Measurements from ENCODE around the gene NCL. TPM values are rescaled to one million over a fixed set of nuclear protein-coding genes. Genes with fewer than 3 reads are reported as not detected.
"Not testable (repeated sequence)": the region's sequence is repeated elsewhere in the genome, so short reads cannot be mapped to it uniquely, and the experiment has no call there.

Gene NCL
- polyA plus RNA-seq, 12 donors = 292 to 1,067 (median 719) TPM

DNA sequence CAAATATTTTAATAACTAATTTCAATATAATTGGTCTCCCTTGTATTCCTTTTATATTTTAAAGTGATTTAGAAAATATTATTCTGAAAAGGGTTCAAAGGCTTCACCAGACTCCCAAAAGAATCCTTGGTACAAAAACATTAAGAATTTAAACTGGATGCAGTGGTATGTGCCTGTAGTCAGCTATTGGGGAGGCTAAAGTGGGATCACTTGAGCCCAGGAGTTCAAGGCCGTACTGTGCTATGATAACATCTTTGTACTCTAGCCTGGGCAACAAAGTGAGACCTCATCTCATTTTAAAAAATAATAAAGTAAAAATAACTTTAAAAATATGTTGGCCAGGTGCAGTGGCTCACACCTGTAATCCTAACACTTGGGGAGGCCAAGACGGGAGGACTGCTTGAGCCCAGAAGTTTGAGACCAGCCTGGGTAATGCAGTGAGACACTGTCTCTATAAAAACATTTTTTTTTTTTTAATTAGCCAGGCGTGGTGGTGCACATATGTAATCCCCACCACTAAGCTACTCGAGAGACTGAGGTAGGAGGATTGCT, 14.7 kb downstream of the NCL start:
- no peak for DNase-seq

DNA sequence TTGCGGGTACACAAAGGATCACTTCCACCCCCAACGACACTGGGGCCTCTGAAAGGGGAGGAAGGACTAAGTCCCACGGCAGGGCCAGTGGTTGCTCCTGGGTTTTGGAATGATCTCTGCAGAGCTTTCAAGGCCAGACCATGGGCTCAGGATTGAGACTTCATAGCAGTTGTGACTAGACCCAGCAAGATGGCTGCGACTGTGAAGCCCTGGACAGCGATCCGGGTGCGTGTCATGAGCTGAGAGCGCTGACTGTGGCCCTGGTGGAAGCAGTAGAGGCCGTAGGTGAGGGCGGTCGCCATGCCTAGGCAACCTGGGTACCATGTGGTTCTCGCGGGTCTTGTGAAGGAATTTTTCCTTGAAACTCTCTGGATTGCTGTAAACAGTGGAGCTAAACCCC, 27.3 kb downstream of the NCL start:
- DNase-seq = no peak

DNA sequence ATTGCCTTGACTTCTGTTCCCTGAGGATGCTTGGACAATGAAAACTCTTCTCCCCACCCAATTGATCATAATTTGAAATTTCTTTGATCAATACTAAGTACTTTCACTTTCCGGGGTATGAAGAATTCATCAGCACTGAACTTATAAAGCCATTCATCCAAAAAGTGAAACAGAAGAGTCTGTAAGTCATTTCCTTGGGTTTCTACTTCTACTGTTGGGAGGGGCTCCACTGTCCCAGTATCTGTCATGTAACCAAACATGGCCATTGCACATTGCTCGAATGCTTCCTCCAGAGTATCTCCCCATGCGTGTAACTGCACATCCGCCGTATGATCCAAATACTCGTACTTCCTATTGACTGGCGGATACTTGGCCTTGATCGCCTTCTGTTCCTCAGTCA, 30.3 kb downstream of the NCL start:
- DNase-seq = no peak

DNA sequence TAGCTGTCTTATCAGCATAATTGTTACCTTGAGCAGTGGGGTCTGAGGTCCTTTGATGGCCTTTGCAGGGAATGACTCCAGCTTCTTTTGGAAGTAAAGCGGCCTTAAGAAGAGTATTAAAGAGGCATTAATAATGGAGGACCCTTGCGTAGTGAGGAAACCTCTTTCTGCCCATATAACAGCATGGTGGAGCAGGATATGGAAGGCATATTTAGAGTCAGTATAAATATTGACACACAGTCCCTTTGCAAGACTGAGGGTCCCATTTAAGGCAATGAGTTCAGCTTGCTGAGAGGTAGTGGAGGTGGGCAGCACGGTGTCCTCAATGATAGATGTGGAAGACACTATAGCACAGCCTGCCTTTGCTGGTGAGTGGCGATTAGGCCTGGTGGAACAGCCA, 32.7 kb downstream of the NCL start:
- no peak for DNase-seq

DNA sequence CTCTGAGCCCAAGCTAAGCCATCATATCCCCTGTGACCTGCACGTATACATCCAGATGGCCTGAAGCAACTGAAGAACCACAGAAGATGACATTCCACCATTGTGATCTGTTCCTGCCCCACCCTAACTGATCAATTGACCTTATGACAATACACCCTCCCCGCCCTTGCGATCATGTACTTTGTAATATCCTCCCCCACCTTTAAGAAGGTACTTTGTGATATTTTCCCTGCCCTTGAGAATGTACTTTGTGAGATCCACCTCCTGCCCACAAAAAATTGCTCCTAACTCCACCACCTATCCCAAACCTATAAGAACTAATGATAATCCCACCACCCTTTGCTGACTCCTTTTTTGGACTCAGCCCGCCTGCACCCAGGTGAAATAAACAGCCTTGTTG, 33.8 kb downstream of the NCL start:
- DNase-seq = not testable (repeated sequence)

DNA sequence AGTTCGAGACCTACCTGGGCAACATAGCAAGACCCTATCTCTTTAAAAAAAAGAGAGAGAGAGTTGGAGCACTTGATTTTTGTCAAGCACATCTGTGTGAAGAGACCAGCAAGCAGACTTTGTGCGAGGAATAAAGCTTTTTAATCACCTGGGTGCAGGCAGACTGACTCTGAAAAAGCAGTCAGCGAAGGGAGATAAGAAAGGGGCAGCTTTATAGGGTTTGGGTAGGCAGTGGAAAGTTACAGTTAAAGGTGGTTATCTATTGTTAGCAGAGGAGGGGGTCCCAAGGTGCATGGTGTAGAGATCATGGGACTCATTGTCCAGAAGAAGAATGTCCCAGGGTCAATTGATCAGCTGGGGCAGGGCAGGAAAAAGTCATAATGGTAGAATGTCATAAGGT, 34.4 kb downstream of the NCL start:
- no peak for DNase-seq

DNA sequence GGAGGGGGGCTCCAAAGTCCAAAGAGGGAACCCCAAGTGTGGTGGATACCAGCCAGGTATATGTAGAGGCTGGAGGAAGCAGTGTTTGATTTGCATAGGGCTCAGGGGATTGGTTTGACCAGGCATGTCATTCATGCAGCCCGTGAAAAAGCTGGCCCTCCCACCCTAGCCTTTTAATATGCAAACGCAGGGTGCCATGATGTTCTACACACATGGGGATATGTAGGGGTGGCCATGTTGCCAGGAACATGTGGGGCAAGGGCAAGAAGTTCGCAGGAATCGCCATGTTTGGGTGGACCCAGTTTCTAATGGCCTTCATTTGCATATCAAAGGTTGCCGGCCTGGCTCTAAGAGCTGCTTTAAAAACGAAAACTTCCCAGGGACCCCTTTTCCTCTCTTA, 35.1 kb downstream of the NCL start:
- no peak for DNase-seq

DNA sequence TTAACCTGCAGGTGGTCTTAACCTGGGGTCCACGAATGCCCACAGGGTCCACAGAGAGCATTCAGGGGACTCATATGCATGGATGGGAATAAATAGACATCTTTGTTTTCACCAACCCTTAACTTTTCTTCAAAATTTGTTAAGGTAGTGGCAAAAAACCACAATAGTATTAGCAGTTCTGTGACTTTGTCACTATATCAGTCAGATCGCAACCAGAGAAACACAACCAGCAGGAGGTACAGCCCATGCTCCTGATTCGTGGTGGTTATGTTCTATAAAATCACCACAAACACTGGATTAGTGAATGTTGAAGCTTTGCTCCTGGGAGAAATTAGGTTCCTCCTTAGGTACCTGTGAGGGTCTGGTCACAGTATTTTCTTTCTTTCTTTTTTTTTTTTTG, 37.2 kb downstream of the NCL start:
- DNase-seq = no peak

DNA sequence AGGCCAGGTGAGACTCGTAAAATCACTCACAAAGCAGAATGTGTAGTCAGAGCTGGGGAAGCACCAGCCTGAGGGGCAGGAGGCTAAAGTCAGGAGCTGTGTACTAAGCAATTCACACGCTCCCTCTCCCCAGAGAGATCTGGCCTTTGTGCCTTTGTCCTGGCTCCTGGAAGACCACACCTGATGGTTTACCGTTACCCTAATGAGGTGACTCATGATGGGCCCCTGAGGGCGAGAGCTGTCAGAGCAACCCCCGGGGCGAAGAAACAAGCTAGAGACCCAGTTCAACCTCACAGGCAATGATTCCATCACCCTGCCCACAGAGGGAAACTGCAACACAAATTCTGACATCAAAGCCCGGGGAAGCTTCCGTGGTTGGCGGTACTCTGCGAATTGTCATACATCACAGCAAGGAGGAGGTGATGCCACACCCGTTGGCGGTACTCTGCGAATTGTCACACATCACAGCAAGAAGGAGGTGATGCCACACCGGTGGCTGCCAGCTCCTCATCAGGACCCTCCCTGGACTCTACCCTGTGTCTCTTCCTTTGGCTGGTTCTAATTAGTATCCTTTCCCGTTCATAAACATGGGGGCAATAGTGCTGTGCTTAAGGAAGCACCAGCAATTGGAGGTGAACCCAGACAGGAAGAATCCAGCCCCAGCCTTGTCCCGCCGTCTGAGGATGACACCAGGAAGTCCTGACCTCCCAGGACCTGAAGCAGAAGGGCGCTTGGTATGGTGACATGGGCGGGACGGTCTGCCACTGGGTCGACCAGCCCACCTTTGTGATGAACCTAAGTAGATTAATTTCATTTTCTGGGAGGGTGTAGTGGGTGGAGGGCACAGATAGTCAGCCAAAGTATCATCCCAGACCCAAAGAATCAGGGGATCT, 38.2 kb downstream of the NCL start:
- DNase-seq = no peak

DNA sequence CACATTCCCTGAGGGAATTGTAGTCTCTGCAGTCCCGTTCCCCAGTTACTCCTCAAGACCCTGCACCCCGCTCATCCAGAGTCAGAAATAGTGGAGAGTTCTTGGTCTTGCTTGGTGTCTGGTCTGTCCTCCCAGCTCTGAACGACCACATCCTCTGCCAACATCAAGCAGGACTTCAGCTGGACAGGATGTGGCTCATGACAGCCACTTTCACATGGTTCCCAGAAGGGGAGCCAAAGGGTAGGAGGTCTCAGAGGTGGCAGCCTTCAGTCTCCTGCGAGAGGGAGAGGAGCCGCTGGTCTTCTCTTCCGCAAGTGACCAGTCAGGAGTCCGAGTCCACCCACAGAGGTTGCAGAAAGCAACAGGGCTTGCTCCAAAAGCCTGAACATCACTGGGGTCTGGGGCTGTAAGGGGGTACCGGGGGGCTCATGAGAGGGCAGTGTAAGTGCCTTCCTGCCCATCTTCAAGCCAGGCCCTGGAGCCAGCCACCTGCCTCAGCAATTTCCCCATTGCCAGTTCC, 38.9 kb downstream of the NCL start:
- DNase-seq = no peak

DNA sequence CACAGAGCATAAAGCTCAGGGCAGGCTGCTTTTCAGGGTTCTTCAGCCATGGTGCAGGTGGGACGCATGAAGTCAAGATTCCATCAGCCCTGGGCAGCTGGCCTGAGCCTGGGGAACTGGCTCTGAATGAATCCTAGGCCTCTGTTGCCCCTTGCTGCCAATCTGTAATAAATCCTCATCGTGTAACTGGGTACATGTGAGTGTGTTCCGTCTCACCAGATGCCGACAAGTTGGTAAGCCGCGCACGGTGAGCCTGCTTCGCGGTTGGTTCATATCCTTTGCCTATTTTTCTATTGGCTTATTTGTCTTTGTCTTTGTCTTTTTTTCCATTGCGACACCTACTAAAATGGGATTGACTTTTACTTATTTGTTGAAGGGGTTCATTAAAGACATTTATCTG, 41.1 kb downstream of the NCL start:
- no peak for DNase-seq

DNA sequence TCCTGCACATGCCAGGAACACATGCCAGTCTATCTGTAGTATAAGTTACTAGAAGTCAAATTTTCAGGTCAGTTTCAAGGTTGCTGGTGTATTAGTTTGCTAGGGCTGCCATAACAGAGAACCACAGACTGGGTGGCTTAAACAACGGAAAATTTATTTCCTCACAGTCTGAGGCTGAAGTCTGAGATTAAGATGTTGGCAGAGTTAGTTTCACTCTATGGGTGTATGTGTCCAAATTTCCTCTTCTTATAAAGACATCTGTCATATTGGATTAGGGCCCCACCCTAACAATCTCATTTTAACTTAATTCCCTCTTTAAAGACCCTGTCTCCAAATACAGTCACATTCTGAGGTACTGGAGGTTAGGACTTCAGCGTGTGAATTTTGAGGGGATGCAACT, 42.2 kb downstream of the NCL start:
- no peak for DNase-seq

DNA sequence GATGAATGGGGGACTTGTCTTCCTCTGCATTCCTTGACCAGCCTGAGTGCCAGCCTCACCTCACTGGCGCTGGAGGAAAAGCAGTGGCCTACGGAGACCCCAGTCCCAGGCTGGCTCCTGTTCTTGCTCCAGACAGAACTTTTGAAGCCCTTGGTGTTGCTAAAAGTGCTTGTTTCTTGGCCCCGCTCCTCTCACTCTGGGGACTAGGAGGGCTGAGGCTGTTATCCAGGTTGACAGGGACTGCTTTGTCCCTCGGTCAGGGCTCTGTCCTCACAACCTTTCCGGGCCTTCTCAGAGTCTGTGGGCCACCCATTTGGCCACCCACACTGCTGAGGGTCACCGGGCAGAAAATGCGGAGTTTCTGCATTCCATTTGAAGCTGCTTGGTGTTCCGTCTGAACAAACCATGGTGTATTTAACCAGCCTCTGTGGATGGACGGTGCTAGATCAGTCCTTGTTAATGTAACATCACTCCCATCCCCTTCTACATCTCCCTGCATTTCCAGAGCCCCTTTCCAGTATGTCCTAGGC, 43.2 kb downstream of the NCL start:
- no peak for DNase-seq

DNA sequence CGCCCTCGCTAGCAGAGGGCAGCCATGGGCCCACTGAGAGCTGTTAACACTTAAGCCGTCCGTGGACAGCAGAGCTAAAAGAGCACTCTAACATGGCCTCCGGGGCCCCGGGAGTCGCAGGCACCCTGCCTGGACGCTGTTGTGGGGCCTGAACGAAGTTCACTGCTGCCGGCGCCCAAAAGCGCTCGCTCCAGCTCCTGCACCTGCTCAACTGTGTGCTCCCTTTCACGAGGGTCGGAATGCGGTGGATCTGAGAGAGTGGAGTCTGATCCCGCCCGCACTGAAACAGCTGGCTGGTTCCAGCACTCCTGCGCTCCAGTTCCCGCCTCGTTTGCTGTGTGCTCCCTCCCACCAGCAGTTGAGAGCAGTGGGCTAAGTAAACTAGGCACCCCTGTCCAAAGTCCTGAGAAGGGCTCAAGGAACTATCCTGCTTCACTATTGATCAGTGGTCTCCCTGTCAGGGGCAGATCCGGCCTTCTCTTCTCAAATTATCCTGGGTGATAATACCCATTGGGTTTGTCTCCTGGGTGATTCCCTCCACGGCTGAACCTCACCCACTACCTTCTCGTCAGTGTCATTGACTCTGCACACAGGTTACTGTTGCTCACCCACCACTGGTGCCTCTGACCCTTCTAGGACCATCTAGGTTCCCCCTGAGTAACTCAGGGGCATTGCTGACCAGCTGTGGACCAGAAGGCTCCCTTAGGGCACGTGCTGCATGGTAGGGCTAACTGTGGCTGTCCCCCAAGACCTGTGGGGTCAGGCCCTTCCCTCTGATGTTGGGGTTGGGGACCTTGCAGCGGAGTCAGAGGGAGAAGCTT, 45.3 kb downstream of the NCL start:
- no peak for DNase-seq

DNA sequence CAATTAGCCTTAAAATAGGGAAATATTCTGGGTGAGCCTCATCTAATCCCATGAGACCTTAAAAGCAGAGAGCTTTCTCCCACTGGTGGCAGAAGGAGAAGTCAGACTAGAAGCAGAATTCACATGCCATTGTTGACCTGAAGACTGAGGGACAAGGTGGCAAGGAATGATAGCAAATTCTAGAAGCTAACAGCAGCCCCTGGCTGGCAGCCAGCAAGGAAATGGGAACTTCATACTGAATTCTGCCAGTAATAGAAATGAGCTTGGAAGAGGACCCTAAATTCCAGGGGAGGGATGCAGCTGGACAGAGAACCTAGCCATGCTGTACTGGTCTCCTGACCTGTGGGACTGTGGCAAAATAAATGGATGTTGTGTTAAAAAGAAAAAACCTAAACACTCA, 49.3 kb downstream of the NCL start:
- no peak for DNase-seq

DNA sequence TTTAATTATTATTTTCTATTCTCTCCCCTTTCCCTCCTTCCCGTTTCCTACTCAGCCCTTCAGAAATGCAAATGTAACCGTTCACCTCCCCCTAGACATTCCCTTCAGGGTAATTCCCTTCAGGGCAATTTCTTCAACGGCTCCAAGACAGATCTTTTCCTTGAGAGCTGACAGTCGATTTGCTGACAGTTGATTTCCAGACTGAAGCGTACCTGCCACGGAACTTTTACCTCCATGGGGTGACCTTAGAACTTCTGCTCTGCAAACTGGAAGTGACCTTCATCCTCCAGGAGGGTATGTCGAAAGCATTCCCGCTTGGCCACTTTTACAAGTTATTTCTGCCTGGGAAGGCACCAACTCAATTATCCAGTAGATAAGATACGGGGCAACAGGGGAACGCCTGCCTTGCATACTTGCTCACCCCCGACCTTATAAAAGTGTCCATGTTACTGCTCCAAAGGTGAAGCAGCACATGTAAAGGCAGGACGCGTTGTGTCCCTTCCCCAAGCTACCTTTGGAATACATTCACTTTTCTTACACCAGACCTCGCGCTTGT, 50.3 kb downstream of the NCL start:
- DNase-seq = no peak

DNA sequence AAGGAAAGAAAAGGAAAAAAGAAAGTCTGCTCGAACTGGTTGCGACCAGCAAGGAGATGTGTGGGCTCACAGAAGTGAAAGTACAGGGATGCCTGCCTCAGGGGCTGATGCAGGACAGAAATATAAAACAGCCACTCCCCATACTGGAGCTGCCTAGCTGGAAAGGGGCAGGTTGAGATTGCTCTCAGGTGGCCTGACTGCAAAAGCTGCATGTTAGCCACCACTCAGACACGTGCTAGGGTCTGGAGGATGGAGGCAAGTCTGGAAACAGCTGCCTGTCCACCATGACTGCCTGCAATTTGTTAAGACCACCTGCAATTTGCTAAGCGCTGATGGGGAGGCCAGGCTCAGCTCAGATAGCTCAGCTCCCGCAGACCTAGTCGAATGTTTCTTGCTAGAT, 50.8 kb downstream of the NCL start:
- DNase-seq = no peak

DNA sequence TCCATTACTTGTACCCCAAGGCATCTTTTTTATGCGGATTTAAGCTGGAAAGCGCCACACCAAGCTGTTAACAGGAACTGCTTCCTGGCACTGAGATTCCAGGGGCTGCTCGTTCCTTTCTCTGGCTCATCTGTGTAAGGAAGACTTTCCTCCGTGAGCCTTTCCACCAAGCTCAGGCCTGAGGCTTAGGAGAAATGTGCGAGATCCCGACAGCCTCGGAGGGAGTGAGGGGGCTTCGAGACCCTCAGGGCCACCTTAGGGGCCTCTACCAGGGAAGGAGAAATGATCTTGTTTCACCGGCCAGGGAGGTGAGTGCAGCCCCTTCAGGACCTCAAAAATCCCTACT, 51.7 kb downstream of the NCL start:
- DNase-seq = no peak

DNA sequence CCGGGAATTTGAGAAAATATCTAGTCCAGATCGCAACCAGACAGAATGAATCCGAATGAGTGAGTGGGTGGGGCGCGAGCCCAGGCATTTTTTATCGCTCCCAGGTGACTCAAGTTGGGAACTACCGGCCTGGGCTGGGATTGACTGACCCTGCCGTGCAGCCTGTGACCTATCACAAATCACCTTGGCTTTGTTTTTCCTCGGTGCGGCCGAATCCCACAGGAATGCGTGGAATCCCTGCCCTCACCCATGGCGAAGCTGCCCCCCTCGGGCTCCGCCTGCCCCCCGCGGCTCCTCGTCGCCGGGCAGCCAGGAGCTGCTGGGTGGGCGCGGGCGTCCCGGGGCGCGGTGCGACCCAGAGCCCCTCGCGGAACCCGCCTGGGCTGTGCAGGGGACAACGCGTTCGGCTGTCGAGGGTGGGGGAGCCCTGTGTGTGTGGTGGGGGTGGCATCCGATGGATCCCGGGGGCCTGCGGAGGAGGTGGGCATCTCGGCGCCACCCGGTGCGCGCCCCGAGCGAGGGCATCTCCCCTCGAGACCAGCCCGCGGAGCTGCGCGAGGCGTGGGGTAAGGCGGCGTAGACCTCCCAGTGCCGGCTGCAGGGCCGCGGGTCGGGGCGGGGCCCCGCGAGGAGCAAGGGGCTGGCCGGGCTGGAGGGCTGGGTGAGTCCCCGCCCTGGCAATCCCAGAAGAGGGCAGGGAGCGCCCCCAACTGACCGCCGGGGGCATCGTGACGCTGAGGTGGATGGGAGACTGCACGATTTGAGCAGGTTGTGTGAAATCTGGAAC, 52.3 kb downstream of the NCL start:
- DNase-seq = peak; percentile 83

DNA sequence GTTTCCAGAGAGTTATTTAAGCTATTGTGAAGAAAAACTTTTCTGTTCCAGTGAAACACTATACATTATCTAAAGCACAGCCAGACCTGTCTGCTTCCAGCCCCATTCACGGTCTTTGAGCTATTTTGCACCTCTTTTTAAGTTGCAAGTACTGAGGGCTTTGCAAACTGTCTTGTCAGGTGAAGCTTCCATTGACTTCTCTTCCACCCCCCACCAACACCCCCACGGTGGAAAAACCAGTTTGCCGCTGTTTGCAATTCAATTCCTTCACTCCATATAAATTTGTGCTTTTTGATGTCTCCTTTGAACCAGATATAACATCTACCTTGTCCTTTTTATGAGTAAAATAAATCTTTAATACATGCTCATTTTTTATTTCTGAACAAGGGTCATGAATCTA, 53.0 kb downstream of the NCL start:
- DNase-seq = no peak

DNA sequence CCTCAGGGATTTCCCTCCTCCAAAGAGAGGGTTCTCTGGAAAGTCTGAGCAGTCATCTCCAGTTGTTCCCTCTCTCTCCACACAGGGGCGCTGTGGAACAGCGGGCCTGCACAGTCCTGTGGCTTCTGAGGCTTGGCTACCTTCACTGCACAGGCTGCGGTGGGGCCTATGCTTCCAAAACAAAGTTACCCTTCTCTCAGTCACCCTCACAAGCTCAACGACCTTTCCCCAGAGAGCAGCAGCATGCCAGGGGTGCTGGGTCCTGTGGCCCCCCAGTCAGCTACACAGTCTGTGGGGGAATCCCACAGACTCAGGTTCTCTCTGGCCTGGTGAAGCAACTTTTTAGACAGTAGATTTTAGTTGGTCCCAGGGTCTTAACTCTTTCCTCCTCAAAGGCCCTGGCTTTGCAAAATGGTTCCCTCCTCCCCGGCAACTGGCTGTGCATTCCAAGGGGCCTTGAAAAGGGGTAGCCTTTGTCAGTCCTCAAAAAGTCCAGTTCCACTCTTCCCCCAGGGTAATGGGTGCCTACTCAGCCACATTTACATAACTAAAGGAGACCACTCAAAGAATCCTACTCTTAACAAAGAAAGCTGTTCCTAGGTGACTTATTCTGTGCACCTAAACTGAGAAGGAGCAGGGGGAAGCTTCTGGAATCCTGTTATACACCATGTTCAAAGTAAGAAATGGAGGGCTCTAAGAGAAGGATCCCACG, 53.8 kb downstream of the NCL start:
- no peak for DNase-seq

All from muscle of arm (tissue), 12 donors.